Activated naive CD8-positive, alpha-beta T cell treated with anti-CD3 and anti-CD28 coated beads, Interleukin-2, amount 50 U/mL, for 16 hours (primary cell): ENCODE measurements around the gene ESR1.
"Not testable (repeated sequence)": the region's sequence is repeated elsewhere in the genome, so short reads cannot be mapped to it uniquely, and the experiment has no call there.

Experiments
- DNase-seq: peaks from one replicate; pipeline ENCODE4 v3.0.0-alpha.2; 2020; ENCODE audit warnings: low read depth, low spot score

The ESR1 gene

GRCh38 chr6:152130441-152130840 is 323.0 kb downstream of the ESR1 start:
- DNase-seq = no peak

- no peak for DNase-seq
Measured at GRCh38 chr6:152135755-152136448, 328.4 kb downstream of the ESR1 start.

GRCh38 chr6:152136449-152136825 is 329.0 kb downstream of the ESR1 start:
- DNase-seq = no peak

GRCh38 chr6:152138344-152138743 is 330.9 kb downstream of the ESR1 start:
- not testable (repeated sequence) for DNase-seq

GRCh38 chr6:152142105-152142504 is 334.6 kb downstream of the ESR1 start:
- DNase-seq = no peak

- DNase-seq = no peak
Measured at GRCh38 chr6:152143359-152143758, 335.9 kb downstream of the ESR1 start.

- no peak for DNase-seq
Measured at GRCh38 chr6:152146385-152146784, 338.9 kb downstream of the ESR1 start.

- no peak for DNase-seq
Measured at GRCh38 chr6:152147269-152147668, 339.8 kb downstream of the ESR1 start.

- DNase-seq = no peak
Measured at GRCh38 chr6:152148412-152148811, 340.9 kb downstream of the ESR1 start.

- no peak for DNase-seq
Measured at GRCh38 chr6:152150196-152150595, 342.7 kb downstream of the ESR1 start.

- no peak for DNase-seq
Measured at GRCh38 chr6:152151920-152152319, 344.4 kb downstream of the ESR1 start.

- DNase-seq = no peak
Measured at GRCh38 chr6:152154559-152155356, 347.3 kb downstream of the ESR1 start.

GRCh38 chr6:152155792-152156191 is 348.3 kb downstream of the ESR1 start:
- DNase-seq = no peak

GRCh38 chr6:152160346-152160745 is 352.9 kb downstream of the ESR1 start:
- DNase-seq = no peak

- DNase-seq = no peak
Measured at GRCh38 chr6:152161501-152161900, 354.0 kb downstream of the ESR1 start.

- no peak for DNase-seq
Measured at GRCh38 chr6:152164957-152165356, 357.5 kb downstream of the ESR1 start.

GRCh38 chr6:152166497-152166896 is 359.0 kb downstream of the ESR1 start:
- no peak for DNase-seq

GRCh38 chr6:152166897-152167296 is 359.4 kb downstream of the ESR1 start:
- DNase-seq = no peak

GRCh38 chr6:152167641-152168603 is 360.4 kb downstream of the ESR1 start:
- no peak for DNase-seq

- DNase-seq = no peak
Measured at GRCh38 chr6:152170313-152170701, 362.8 kb downstream of the ESR1 start.

- no peak for DNase-seq
Measured at GRCh38 chr6:152170702-152171667, 363.5 kb downstream of the ESR1 start.
